VCaP (cell line): ENCODE results near the gene VSTM4.

Experiments used
- H3K27ac ChIP-seq: fragments of 450-650 bp; 2 replicates; pipeline ENCODE4 v1.5.1; 2017
- TF ChIP-seq, protein P1 (sequence below): fragments of 450-650 bp; conservative IDR thresholded peaks from 2 replicates; pipeline ENCODE4 v1.5.1; 2017; ENCODE audit warnings: mild to moderate bottlenecking, moderate library complexity

The VSTM4 gene

DNA sequence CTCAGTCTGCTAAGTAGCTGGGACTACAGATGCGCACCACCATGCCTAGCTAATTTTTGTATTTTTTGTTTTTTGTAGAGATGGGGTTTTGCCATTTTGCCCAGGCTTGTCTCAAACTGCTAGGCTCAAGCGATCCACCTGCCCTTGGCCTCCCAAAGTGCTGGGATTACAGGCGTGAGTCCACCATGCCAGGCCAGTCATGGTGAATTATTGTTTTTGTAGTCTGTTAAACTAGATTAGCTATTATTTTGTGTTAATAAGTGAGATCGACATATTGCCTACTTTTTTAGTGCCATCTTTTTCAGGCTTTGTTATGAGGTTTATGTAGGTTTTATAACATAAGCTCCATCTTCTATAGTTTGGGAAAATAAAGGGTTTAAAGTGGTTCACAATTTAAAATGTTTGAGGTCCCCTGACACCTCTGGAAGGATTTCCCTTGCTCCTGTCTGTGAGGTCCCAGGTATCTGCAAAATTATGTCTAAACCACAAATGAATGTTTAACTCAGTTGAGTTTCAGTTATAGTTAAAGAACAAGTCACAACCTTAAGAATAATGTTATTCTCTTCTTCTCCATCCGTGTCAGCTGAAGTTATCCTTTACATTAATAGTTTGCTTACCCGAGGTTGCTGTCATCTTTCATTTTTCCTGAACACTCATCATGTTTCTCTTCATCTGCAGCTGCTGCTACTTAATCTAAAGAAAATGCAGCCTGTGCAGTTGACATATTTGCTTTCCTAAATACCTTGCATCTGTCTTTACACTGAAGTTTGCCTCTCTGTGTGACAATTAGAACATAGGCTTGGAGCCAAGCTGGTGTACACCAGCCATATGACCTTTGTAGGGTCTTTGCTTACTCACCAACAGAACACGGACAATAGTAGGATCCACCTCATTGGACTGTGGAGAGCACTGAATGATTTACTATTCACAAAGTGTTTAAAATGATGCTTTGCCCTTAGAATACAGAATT, 8.9 kb upstream of the VSTM4 start:
- TF ChIP-seq, protein P1, sequence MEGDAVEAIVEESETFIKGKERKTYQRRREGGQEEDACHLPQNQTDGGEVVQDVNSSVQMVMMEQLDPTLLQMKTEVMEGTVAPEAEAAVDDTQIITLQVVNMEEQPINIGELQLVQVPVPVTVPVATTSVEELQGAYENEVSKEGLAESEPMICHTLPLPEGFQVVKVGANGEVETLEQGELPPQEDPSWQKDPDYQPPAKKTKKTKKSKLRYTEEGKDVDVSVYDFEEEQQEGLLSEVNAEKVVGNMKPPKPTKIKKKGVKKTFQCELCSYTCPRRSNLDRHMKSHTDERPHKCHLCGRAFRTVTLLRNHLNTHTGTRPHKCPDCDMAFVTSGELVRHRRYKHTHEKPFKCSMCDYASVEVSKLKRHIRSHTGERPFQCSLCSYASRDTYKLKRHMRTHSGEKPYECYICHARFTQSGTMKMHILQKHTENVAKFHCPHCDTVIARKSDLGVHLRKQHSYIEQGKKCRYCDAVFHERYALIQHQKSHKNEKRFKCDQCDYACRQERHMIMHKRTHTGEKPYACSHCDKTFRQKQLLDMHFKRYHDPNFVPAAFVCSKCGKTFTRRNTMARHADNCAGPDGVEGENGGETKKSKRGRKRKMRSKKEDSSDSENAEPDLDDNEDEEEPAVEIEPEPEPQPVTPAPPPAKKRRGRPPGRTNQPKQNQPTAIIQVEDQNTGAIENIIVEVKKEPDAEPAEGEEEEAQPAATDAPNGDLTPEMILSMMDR: no peak
- H3K27ac ChIP-seq: no peak overlapping the region

DNA sequence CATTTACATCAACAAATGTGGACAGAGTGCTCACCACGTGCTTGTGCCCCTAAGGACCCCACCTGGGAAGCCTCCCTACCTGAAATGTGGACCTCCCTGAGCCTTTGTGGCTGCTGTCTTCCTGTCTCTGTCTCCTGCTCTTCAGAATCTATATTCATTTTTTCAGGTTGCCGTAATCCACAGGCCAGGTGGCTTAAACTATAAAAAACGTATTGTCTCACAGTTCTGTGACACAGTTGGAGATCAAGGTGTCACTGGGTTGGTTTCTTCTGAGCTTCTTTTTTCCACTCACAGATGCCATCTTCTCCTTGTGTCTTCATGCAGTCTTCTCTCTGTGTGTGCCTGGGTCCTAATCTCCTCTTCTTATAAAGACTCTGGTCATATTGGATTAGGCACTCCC, 5.6 kb upstream of the VSTM4 start:
- no peak overlapping the region for H3K27ac ChIP-seq
- TF ChIP-seq, protein P1: no peak

DNA sequence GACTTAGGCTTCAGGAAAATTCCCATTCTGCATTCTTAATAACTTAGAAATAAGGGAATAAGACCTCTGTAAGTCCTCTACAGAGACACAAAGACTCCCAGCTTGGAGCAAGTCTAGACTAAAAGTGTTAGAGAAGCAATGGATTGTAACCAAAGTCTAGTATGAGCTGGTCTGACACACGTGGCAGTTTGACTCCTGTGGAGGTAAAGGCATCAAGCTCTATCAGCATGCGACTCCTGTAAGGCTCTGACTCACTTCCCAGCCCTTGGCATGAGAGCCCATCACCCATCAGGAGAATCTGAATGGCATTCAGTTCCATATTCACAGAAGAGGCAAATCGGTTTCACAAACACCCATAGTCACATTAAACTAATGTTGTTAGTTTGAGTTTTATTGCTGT, 4.4 kb upstream of the VSTM4 start:
- H3K27ac ChIP-seq: no peak overlapping the region
- TF ChIP-seq, protein P1: no peak

DNA sequence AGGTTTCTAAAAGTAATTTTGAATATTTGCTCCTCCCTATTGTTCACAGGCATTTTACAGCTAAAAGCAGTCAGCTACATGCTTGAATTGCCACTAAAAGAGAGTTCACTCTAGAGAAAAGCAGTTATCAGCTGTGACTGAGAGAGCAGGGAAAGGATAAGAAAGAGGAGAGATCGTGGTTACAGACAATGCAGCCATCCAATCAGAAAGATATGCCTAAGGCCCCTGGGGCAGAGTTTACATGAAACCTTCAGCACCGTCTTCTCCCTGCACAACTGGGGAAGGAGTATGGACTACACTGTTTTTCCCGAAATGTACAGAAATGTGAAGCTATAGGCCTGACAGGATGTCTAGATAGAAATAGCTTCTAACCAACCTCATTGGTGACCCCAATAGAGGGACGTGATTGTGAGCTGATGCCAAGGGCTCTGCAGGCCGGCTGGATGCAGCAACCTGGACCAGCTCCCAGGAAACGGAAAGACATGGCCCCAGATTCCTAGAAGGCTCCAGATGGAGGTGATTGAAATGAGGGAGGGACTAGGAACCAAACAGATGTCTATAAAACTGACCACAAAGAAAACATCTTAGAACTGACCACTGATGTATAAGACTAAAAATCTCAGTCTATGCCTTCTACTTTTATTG, 3.2 kb upstream of the VSTM4 start:
- H3K27ac ChIP-seq: no peak overlapping the region
- TF ChIP-seq, protein P1: no peak

DNA sequence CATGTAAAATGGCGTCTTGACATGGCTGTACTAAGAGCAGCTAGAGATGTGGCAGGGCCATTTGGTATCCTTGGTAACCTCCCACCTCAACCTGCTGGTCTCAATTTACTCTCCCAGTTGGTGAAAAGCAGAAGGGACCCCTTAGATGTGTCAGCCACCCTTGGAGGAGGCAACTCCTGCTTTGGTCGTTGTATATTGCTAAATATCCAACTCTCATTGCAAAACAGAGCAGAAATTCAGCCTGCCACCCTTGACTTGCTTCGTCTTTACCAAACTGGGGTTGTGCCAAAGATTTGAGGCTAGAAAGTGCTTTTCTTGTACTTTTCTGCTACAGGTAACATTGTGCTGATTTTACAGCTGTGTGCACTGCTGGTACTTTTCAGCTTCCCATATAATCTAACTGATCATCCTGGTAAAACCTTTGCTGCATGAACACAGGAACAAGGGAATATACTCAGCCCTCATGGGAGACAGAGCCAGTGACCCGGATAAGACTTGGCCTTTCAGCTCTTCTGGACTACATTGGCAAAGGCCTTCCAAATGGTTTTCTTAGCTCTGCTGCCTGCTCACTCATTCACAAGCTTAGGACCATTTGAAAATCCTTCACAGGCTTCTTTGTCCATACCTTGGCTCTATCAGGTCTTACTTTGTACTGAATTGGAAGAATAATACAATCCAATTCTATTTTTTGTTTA, 2.2 kb upstream of the VSTM4 start:
- TF ChIP-seq, protein P1: no peak
- H3K27ac ChIP-seq: no peak overlapping the region

DNA sequence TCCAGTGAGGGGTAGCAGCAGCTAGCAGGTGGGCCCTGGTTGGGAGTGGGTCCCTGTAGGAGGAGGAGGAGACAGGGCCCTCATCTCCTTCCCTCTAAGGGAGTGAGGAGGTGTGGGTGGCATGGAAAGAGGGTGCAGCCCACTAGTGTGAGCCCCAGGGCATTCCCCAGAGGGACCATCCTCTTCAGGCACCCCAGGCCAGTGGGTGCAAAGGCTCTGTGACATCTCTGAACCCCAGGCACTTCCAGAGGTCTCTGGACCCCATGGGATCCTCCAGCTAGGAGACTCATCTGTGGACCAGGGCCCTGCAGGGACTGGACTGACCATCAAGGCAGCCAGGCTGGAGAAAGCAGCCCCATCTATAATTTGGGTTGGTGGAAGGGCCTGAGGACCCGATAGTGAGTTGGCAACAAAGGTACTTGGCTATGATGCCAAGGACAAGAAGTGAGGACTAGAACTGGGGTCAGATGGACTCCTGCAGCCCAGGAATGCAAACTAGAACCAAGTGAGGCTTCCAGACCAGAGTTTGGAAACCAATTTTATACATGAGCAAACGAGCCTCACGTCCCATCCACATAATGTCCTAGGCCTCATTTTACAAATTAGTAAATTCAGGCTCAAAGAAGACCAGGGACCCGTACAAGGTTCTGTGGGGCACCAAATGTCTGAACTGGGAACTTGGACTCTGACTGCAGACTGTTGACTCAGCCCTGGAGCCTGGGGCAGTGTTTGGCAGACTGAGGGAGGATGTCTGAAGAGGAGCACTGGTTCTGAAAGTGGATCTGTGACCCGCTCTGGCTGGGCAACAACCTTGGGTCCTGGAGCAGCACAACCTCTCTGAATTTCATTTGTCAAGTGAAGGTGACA, 1.4 kb upstream of the VSTM4 start:
- TF ChIP-seq, protein P1: no peak
- no peak overlapping the region for H3K27ac ChIP-seq
